ENCODE data around the gene CAPN15.

The CAPN15 gene

GRCh38 chr16:540645-541340 is 13.3 kb downstream of the CAPN15 start:
- no peaks in the 10 kb centered on the region for H3K27me3 ChIP-seq (ENCODE audit: insufficient read depth, low read length)
- no peak overlapping the region for H3K27ac ChIP-seq (ENCODE audit: low read length)
- no peak overlapping the region for H3K4me3 ChIP-seq (ENCODE audit: low read length)
- H3K9ac ChIP-seq (ENCODE audit: low read depth, low read length), result no peak overlapping the region
- no peaks in the 10 kb centered on the region for H3K4me1 ChIP-seq (ENCODE audit: insufficient read depth, low read length)
- no peaks in the 10 kb centered on the region; the same call in 1 of the 2 replicates for H3K36me3 ChIP-seq (ENCODE audit: insufficient read depth, low read depth, low read length)
- no peaks in the 10 kb centered on the region for H3K9me3 ChIP-seq (ENCODE audit: insufficient read depth, low read depth, low read length)

- no peaks in the 10 kb centered on the region; the same call in 1 of the 2 replicates for H3K36me3 ChIP-seq (ENCODE audit: insufficient read depth, low read depth, low read length)
- H3K27me3 ChIP-seq (ENCODE audit: insufficient read depth, low read length), result no peaks in the 10 kb centered on the region
- H3K9ac ChIP-seq (ENCODE audit: low read depth, low read length), result no peak overlapping the region
- H3K4me1 ChIP-seq (ENCODE audit: insufficient read depth, low read length), result no peaks in the 10 kb centered on the region
- no peaks in the 10 kb centered on the region for H3K9me3 ChIP-seq (ENCODE audit: insufficient read depth, low read depth, low read length)
- no peak overlapping the region for H3K27ac ChIP-seq (ENCODE audit: low read length)
- H3K4me3 ChIP-seq (ENCODE audit: low read length), result no peak overlapping the region
Observed at GRCh38 chr16:543301-544164, 16.0 kb downstream of the CAPN15 start.

GRCh38 chr16:544517-544916 is 17.0 kb downstream of the CAPN15 start:
- no peaks in the 10 kb centered on the region for H3K27me3 ChIP-seq (ENCODE audit: insufficient read depth, low read length)
- H3K4me3 ChIP-seq (ENCODE audit: low read length), result no peak overlapping the region
- H3K4me1 ChIP-seq (ENCODE audit: insufficient read depth, low read length), result no peaks in the 10 kb centered on the region
- no peaks in the 10 kb centered on the region for H3K36me3 ChIP-seq (ENCODE audit: insufficient read depth, low read depth, low read length)
- no peak overlapping the region for H3K27ac ChIP-seq (ENCODE audit: low read length)
- H3K9me3 ChIP-seq (ENCODE audit: insufficient read depth, low read depth, low read length), result no peaks in the 10 kb centered on the region
- no peak overlapping the region for H3K9ac ChIP-seq (ENCODE audit: low read depth, low read length)

DNA sequence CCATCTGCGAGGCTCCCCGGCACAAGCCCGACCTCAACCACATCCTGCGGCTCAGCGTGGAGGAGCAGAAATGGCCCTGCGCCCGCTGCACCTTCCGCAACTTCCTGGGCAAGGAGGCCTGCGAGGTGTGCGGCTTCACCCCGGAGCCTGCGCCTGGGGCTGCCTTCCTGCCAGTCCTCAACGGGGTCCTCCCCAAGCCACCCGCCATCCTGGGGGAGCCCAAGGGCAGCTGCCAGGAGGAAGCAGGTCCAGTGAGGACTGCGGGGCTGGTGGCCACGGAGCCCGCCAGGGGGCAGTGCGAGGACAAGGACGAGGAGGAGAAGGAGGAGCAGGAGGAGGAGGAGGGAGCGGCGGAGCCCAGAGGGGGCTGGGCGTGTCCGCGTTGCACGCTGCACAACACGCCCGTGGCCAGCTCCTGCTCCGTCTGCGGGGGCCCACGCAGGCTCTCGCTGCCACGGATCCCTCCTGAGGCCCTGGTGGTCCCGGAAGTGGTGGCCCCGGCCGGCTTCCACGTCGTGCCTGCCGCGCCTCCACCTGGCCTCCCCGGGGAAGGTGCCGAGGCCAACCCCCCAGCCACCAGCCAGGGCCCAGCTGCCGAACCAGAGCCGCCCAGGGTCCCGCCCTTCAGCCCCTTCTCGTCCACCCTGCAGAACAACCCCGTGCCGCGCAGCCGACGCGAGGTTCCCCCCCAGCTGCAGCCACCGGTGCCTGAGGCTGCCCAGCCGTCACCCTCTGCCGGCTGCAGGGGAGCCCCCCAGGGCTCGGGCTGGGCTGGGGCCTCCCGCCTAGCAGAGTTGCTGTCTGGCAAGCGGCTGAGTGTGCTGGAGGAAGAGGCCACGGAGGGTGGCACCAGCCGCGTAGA is 19.6 kb downstream of the CAPN15 start:
- no peaks in the 10 kb centered on the region for H3K36me3 ChIP-seq (ENCODE audit: insufficient read depth, low read depth, low read length)
- H3K9ac ChIP-seq (ENCODE audit: low read depth, low read length), result no peak overlapping the region
- no peaks in the 10 kb centered on the region for H3K9me3 ChIP-seq (ENCODE audit: insufficient read depth, low read depth, low read length)
- no peaks in the 10 kb centered on the region for H3K27me3 ChIP-seq (ENCODE audit: insufficient read depth, low read length)
- H3K27ac ChIP-seq (ENCODE audit: low read length), result no peak overlapping the region
- H3K4me3 ChIP-seq (ENCODE audit: low read length), result no peak overlapping the region
- H3K4me1 ChIP-seq (ENCODE audit: insufficient read depth, low read length), result no peaks in the 10 kb centered on the region

DNA sequence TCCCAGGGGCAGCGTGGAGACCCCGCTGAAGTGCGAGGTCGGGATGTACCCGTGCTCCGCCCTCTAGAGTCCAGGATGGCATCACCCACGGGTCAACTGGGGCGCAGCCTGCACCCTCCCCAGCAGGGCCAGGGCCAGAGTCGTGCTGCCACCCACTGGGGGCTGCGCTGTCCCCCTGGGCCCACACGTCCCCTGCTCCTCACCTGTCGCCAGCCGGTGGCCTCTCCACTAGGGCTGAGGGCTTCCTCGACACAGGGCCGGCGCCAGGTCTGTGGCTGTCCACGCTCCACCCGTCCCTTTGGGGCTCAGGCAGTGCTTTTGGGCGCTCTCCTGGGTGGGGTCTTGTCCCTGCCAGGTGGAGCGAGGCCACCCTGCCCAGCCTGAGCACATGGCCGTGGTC is 21.1 kb downstream of the CAPN15 start:
- H3K9me3 ChIP-seq (ENCODE audit: insufficient read depth, low read depth, low read length), result no peaks in the 10 kb centered on the region
- no peak overlapping the region for H3K27ac ChIP-seq (ENCODE audit: low read length)
- H3K27me3 ChIP-seq (ENCODE audit: insufficient read depth, low read length), result no peaks in the 10 kb centered on the region
- H3K4me3 ChIP-seq (ENCODE audit: low read length), result no peak overlapping the region
- H3K36me3 ChIP-seq (ENCODE audit: insufficient read depth, low read depth, low read length), result no peaks in the 10 kb centered on the region
- no peak overlapping the region for H3K9ac ChIP-seq (ENCODE audit: low read depth, low read length)
- no peaks in the 10 kb centered on the region for H3K4me1 ChIP-seq (ENCODE audit: insufficient read depth, low read length)

DNA sequence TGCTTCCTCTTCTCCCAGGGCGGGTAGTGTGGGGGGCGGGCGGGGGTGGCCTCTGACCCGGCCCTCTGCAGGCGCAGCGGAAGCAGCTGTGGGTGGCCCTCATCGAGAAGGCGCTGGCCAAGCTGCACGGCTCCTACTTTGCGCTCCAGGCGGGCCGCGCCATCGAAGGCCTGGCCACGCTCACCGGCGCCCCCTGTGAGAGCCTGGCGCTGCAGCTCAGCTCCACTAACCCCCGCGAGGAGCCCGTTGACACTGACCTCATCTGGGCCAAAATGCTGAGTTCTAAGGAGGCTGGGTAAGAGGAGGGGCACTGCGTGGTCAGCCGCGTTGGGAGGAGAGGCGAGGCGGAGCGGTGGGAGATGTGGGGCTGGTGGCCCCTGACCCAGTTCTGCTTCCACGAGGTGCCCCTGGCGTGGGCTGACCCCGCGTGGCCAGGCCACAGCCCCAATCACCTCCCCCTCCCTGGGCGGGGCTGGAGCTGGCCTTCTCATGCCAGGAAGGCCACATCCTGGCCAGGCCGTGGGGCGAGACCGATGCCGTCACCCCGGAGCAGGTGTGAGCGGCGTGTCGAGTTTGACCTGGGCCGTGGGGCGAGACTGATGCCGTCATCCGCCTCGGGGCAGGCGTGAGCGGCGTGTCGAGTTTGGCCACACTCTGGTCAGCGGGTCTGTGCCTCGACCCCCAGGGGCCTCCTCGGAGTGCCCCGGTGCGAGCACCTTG is 22.2 kb downstream of the CAPN15 start:
- Histone ChIP-seq H3K36me3 (ENCODE audit: insufficient read depth, low read depth, low read length) (no peaks in the 10 kb centered on the region), H3K4me3 (ENCODE audit: low read length) (no peak overlapping the region), H3K27ac (ENCODE audit: low read length) (no peak overlapping the region), H3K9ac (ENCODE audit: low read depth, low read length) (no peak overlapping the region), H3K27me3 (ENCODE audit: insufficient read depth, low read length) (no peaks in the 10 kb centered on the region), H3K4me1 (ENCODE audit: insufficient read depth, low read length) (no peaks in the 10 kb centered on the region), H3K9me3 (ENCODE audit: insufficient read depth, low read depth, low read length) (no peaks in the 10 kb centered on the region)

GRCh38 chr16:551210-551609 is 23.7 kb downstream of the CAPN15 start:
- Histone ChIP-seq H3K27me3 (ENCODE audit: insufficient read depth, low read length) (no peaks in the 10 kb centered on the region), H3K4me3 (ENCODE audit: low read length) (no peak overlapping the region), H3K36me3 (ENCODE audit: insufficient read depth, low read depth, low read length) (no peaks in the 10 kb centered on the region), H3K9me3 (ENCODE audit: insufficient read depth, low read depth, low read length) (no peaks in the 10 kb centered on the region), H3K9ac (ENCODE audit: low read depth, low read length) (no peak overlapping the region), H3K4me1 (ENCODE audit: insufficient read depth, low read length) (no peaks in the 10 kb centered on the region), H3K27ac (ENCODE audit: low read length) (no peak overlapping the region)

DNA sequence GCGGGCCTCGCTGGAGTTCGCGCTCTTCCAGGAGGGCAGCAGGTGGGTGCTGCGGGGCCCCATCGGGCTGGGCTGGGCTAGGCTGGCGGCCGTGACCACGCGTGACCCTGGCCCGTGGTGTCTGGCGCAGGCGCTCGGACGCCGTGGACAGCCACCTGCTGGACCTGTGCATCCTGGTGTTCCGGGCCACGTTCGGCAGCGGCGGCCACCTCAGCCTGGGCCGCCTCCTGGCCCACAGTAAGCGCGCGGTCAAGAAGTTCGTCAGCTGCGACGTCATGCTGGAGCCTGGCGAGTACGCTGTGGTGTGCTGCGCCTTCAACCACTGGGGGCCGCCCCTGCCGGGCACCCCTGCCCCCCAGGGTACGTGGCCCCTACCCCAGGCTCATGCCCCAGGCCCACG is 24.7 kb downstream of the CAPN15 start:
- Histone ChIP-seq H3K4me3 (ENCODE audit: low read length) (no peak overlapping the region), H3K36me3 (ENCODE audit: insufficient read depth, low read depth, low read length) (no peaks in the 10 kb centered on the region), H3K27ac (ENCODE audit: low read length) (no peak overlapping the region), H3K4me1 (ENCODE audit: insufficient read depth, low read length) (no peaks in the 10 kb centered on the region), H3K9me3 (ENCODE audit: insufficient read depth, low read depth, low read length) (no peaks in the 10 kb centered on the region), H3K27me3 (ENCODE audit: insufficient read depth, low read length) (no peaks in the 10 kb centered on the region), H3K9ac (ENCODE audit: low read depth, low read length) (no peak overlapping the region)

GRCh38 chr16:553601-554296 is 26.2 kb downstream of the CAPN15 start:
- peaks cover 9% of the 10 kb centered on the region for H3K27me3 ChIP-seq (ENCODE audit: insufficient read depth, low read length)
- H3K9ac ChIP-seq (ENCODE audit: low read depth, low read length), result no peak overlapping the region
- no peaks in the 10 kb centered on the region for H3K4me1 ChIP-seq (ENCODE audit: insufficient read depth, low read length)
- no peak overlapping the region for H3K27ac ChIP-seq (ENCODE audit: low read length)
- H3K4me3 ChIP-seq (ENCODE audit: low read length), result no peak overlapping the region
- no peaks in the 10 kb centered on the region for H3K36me3 ChIP-seq (ENCODE audit: insufficient read depth, low read depth, low read length)
- H3K9me3 ChIP-seq (ENCODE audit: insufficient read depth, low read depth, low read length), result no peaks in the 10 kb centered on the region

DNA sequence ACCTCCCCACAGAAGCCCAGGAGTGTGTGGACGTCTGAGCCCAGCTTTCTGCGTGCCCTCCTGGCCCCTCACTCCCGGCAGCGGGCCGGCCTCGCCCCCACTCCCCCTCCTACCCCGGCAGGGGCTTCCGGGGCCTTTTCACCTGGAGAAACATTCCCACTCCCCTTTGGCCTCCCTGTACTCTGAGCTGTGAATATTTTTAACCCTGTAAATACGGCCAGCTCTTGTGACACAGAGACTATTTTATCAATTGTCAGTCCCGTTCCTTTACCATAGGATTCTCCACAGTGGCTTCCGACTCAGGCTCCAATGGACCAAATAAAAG is 26.7 kb downstream of the CAPN15 start:
- Histone ChIP-seq H3K9ac (ENCODE audit: low read depth, low read length) (no peak overlapping the region), H3K27me3 (ENCODE audit: insufficient read depth, low read length) (peaks cover 14% of the 10 kb centered on the region), H3K36me3 (ENCODE audit: insufficient read depth, low read depth, low read length) (no peaks in the 10 kb centered on the region), H3K27ac (ENCODE audit: low read length) (no peak overlapping the region), H3K4me3 (ENCODE audit: low read length) (no peak overlapping the region), H3K9me3 (ENCODE audit: insufficient read depth, low read depth, low read length) (no peaks in the 10 kb centered on the region), H3K4me1 (ENCODE audit: insufficient read depth, low read length) (no peaks in the 10 kb centered on the region)

All from iPS-20b (cell line).